ENCODE results near the gene PMIS2. TPM values are rescaled to one million over a fixed set of nuclear protein-coding genes. Genes with fewer than 3 reads are reported as not detected.
A peak's percentile ranks its signal among the peaks of the same experiment; 100 is the strongest.

PMIS2 gene
- total RNA-seq, 4 donors from 2014 or later: not detected

DNA sequence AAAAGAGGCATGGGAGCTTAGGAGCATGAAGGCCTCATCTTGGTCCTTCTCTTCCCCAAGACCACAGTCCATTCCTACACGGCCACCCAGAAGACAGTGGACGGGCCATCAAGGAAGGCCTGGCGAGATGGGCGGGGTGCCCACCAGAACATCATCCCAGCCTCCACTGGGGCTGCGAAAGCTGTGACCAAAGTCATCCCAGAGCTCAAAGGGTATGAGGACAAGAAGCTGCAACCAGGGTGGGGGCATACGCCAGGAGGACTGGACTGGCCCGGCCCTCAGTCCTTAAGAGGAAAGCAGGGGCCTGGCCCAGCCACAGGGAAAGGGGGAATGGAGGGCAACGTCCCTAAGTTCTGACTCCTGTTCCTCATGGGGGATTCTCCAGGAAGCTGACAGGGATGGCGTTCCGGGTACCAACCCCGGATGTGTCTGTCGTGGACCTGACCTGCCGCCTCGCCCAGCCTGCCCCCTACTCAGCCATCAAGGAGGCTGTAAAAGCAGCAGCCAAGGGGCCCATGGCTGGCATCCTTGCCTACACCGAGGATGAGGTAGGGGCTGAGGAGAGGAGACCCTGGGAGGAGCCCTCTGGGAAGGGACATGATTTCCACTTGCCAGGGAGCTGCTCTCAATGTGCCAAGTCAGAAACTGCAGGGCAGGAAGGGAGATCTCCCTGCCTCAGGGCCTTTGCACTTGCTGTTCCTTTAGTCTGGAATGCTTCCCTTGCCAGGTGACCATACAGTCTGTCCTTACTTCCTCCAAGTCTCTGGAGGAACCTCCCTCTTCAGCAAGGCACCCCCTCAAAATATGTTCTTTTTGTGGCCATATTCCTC is 42.5 kb upstream of the PMIS2 start:
- Histone ChIP-seq H3K4me1 (peaks cover 28% of the 10 kb centered on the region), H3K36me3 (peaks cover 14% of the 10 kb centered on the region), H3K9me3 (no peaks in the 10 kb centered on the region), H3K27ac (no peak overlapping the region), H3K4me3 (no peak overlapping the region), H3K27me3 (no peaks in the 10 kb centered on the region)
- WGBS: 95% methylated on average over 4 of the region's 15 CpGs
- no peak for TF ChIP-seq POLR2A (IDR thresholded peaks at IDR 0.05)
- TF ChIP-seq, protein P1, sequence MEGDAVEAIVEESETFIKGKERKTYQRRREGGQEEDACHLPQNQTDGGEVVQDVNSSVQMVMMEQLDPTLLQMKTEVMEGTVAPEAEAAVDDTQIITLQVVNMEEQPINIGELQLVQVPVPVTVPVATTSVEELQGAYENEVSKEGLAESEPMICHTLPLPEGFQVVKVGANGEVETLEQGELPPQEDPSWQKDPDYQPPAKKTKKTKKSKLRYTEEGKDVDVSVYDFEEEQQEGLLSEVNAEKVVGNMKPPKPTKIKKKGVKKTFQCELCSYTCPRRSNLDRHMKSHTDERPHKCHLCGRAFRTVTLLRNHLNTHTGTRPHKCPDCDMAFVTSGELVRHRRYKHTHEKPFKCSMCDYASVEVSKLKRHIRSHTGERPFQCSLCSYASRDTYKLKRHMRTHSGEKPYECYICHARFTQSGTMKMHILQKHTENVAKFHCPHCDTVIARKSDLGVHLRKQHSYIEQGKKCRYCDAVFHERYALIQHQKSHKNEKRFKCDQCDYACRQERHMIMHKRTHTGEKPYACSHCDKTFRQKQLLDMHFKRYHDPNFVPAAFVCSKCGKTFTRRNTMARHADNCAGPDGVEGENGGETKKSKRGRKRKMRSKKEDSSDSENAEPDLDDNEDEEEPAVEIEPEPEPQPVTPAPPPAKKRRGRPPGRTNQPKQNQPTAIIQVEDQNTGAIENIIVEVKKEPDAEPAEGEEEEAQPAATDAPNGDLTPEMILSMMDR (IDR thresholded peaks at IDR 0.05): no peak
- no peak for TF ChIP-seq POLR2AphosphoS5 (IDR thresholded peaks at IDR 0.05)
- no peak for TF ChIP-seq EP300 (IDR thresholded peaks at IDR 0.05)
- DNase-seq (ENCODE audit: low spot score in 2 of 2): no peak

DNA sequence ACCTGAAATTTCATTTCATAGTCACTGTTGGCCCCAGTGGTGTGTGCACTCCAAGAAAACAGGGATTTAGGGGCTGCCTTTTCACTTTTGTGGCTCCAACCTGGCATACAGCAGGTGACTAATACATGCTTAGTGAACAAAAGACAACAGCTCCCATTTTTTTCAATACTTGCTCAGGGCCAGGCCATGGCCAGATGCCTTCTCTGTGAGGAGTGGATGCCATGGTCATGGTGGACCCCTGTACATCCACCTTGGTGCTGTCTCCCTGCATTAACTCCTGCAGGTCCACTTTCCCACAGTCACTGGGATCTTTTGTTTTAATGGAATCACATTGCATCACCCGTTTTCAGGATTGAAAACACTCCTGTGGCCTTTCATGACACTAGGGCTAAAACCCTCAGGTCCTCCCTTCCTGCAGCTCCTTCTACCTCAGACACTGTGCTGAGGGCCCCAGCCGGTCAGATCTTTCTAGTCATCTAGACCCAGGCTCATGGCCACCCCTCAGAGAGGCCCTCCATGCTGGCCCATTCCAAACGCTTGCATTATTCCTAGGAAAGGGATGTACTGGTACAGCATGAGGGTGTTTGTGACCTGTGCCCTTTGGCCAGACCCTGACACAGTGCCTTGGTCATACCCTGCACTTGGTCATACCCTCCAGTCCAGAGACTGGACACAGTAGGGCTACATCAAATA is 41.7 kb upstream of the PMIS2 start:
- H3K9me3 ChIP-seq: no peaks in the 10 kb centered on the region
- 81% methylated on average over 3 of the region's 3 CpGs for WGBS

DNA sequence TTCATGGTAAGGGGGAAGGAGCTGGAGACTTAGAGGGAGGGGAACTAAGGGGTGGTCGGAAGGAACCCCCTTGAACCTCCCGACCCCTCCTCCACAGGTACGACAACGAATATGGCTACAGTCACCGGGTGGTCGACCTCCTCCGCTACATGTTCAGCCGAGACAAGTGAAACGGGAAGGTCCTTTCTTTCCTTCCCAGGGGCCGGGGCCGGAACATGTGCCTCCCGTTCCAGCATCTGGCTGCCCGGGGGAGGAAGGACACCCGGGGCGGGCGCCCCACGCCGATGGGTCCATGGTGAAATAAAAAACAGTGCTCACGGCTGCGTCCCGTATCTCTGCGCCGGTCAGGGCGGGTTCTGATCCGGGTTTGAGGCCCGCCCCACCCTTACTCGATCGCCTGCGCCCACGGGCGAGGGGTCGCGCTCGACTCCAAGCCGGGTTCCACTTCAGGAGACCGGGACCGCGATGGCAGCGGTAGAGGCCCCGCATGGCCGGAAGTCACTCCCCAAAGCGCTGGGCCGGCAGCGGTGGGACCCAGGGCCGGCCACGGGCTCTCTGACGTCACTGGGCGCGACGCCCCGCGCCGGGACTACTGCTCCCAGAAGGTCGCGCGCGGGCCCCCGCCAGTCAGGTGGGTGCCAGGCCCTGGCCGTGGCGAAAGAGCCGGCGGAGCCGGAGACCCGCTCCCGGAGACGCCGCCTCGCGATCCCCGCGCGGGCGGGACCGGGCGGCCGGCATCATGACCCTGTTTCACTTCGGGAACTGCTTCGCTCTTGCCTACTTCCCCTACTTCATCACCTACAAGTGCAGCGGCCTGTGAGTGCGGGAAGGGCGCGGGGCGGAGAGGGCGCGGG is 40.7 kb upstream of the PMIS2 start, which contains the start of gene TMEM147:
Gene TMEM147 (plus strand): TSS at position 626 of the 854 bp plus-strand sequence. CDS start 114 bp downstream, at position 740.
- WGBS: 2% methylated on average over 9 of the region's 85 CpGs
- TF ChIP-seq POLR2A (IDR thresholded peaks at IDR 0.05) (no peak), POLR2AphosphoS5 (IDR thresholded peaks at IDR 0.05) (peak in 2 of 3 donors; percentile 41 to 50)
- TF ChIP-seq, protein P1 (IDR thresholded peaks at IDR 0.05): no peak
- no peaks in the 10 kb centered on the region for H3K27me3 ChIP-seq
- peak within 1 kb of the TSS; percentile 96 for H3K4me3 ChIP-seq
- DNase-seq (ENCODE audit: low spot score in 2 of 2): peak; percentile 91 to 93
- peak within 1 kb of the TSS; percentile 82 for H3K27ac ChIP-seq
- no peaks in the 10 kb centered on the region for H3K9me3 ChIP-seq
- peaks cover 28% of the 10 kb centered on the region for H3K4me1 ChIP-seq
- peaks cover 14% of the 10 kb centered on the region for H3K36me3 ChIP-seq

More for the DNA sequence above, 41.7 kb upstream of the PMIS2 start:
- Histone ChIP-seq H3K4me1 (peaks cover 28% of the 10 kb centered on the region), H3K27me3 (no peaks in the 10 kb centered on the region), H3K4me3 (peak overlapping the region; percentile 96), H3K27ac (no peak overlapping the region), H3K36me3 (peaks cover 14% of the 10 kb centered on the region)
- TF ChIP-seq EP300 (IDR thresholded peaks at IDR 0.05) (no peak), POLR2AphosphoS5 (IDR thresholded peaks at IDR 0.05) (no peak), POLR2A (IDR thresholded peaks at IDR 0.05) (no peak)
- TF ChIP-seq, protein P1 (IDR thresholded peaks at IDR 0.05): no peak
- no peak for DNase-seq (ENCODE audit: low spot score in 2 of 2)

DNA sequence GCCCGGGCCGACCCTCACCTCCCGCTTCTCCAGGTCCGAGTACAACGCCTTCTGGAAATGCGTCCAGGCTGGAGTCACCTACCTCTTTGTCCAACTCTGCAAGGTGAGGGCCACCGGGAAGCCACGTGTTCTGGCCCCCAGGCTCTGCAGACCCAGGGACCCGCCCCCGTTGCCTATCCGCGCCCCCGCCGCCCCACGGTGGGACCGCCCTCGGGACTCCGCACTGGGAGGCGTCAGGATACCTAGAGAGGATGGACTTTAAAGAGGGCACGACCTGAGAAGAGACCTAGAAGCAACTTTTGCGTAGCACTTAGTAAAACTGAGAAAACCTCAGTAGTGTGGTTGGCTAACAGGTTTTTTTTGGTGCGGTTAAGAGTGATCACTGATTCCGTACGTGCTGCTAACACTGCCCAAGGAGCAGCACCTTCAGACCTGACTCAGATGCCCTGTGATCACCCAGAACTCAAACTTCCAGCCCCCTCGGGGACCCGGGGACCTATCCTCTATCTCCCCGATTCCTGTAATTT is 40.1 kb upstream of the PMIS2 start:
- peak overlapping the region; percentile 82 for H3K27ac ChIP-seq
- H3K36me3 ChIP-seq: peaks cover 14% of the 10 kb centered on the region
- DNase-seq (ENCODE audit: low spot score in 2 of 2): no peak
- no peaks in the 10 kb centered on the region for H3K9me3 ChIP-seq
- H3K4me1 ChIP-seq: peaks cover 28% of the 10 kb centered on the region
- 2% methylated on average over 14 of the region's 27 CpGs for WGBS
- H3K4me3 ChIP-seq: peak overlapping the region; percentile 96
- no peaks in the 10 kb centered on the region for H3K27me3 ChIP-seq
- TF ChIP-seq EP300 (IDR thresholded peaks at IDR 0.05) (no peak), POLR2A (IDR thresholded peaks at IDR 0.05) (no peak), POLR2AphosphoS5 (IDR thresholded peaks at IDR 0.05) (no peak)
- TF ChIP-seq, protein P1 (IDR thresholded peaks at IDR 0.05): no peak

All from suprapubic skin (tissue), 4 donors.